ENCODE results near the gene INAFM2.

Gene INAFM2

GRCh38 chr15:40352281-40352901 is 28.9 kb downstream of the INAFM2 start:
- DNase-seq (ENCODE audit: extremely low spot score), result no peak
- ChIA-PET CTCF (interaction anchor here (0.5 to 0.9 kb wide), 2 partner anchors 15 to 77 kb away, joined by 3 to 4 read pairs; no protein-coding TSS in a partner anchor), POLR2A (no interaction called here)
- no peak for TF ChIP-seq L3MBTL2 (conservative IDR thresholded peaks at IDR 0.05)
- no peak for TF ChIP-seq SUZ12 (IDR thresholded peaks at IDR 0.05)
- no peak for TF ChIP-seq FOXA1 (IDR thresholded peaks at IDR 0.05)
- no peak for TF ChIP-seq FOXM1 (IDR thresholded peaks at IDR 0.05; ENCODE audit: borderline replicate concordance)
- TF ChIP-seq SP1 (IDR thresholded peaks at IDR 0.05), result no peak
- TF ChIP-seq TARDBP (IDR thresholded peaks at IDR 0.05), result no peak
- no peak for TF ChIP-seq LEF1 (IDR thresholded peaks at IDR 0.05; ENCODE audit: borderline replicate concordance)
- no peak for TF ChIP-seq NFRKB (IDR thresholded peaks at IDR 0.05)
- TF ChIP-seq ARNT (IDR thresholded peaks at IDR 0.05), result no peak
- no peak for TF ChIP-seq CTBP1 (IDR thresholded peaks at IDR 0.05; ENCODE audit: borderline replicate concordance)
- TF ChIP-seq BHLHE40 (IDR thresholded peaks at IDR 0.05; ENCODE audit: borderline replicate concordance), result no peak
- no peak for TF ChIP-seq ZNF384 (IDR thresholded peaks at IDR 0.05)
- TF ChIP-seq PKNOX1 (IDR thresholded peaks at IDR 0.05), result no peak
- TF ChIP-seq FOXK2 (IDR thresholded peaks at IDR 0.05), result no peak
- TF ChIP-seq HDGF (IDR thresholded peaks at IDR 0.05; ENCODE audit: borderline replicate concordance), result no peak

- ChIA-PET CTCF (interaction anchor here (0.7 kb wide), 1 partner anchor 13 kb away, joined by 3 read pairs; no protein-coding TSS in a partner anchor), POLR2A (no interaction called here)
- TF ChIP-seq FOXM1 (IDR thresholded peaks at IDR 0.05; ENCODE audit: borderline replicate concordance), result no peak
- no peak for TF ChIP-seq HDGF (IDR thresholded peaks at IDR 0.05; ENCODE audit: borderline replicate concordance)
- TF ChIP-seq LEF1 (IDR thresholded peaks at IDR 0.05; ENCODE audit: borderline replicate concordance), result no peak
- TF ChIP-seq CTBP1 (IDR thresholded peaks at IDR 0.05; ENCODE audit: borderline replicate concordance), result no peak
- TF ChIP-seq TARDBP (IDR thresholded peaks at IDR 0.05), result no peak
- no peak for DNase-seq (ENCODE audit: extremely low spot score)
These were observed 30.2 kb downstream of the INAFM2 start for GRCh38 chr15:40353697-40354096.

GRCh38 chr15:40354408-40355171 is 31.1 kb downstream of the INAFM2 start:
- TF ChIP-seq ELF4 (IDR thresholded peaks at IDR 0.05) (no peak), BHLHE40 (IDR thresholded peaks at IDR 0.05; ENCODE audit: borderline replicate concordance) (no peak), HDGF (IDR thresholded peaks at IDR 0.05; ENCODE audit: borderline replicate concordance) (no peak), L3MBTL2 (conservative IDR thresholded peaks at IDR 0.05) (no peak), NFRKB (IDR thresholded peaks at IDR 0.05) (no peak), ARNT (IDR thresholded peaks at IDR 0.05) (no peak), TARDBP (IDR thresholded peaks at IDR 0.05) (no peak), LEF1 (IDR thresholded peaks at IDR 0.05; ENCODE audit: borderline replicate concordance) (no peak), PKNOX1 (IDR thresholded peaks at IDR 0.05) (no peak), SP1 (IDR thresholded peaks at IDR 0.05) (no peak), FOXM1 (IDR thresholded peaks at IDR 0.05; ENCODE audit: borderline replicate concordance) (no peak), CTBP1 (IDR thresholded peaks at IDR 0.05; ENCODE audit: borderline replicate concordance) (no peak), SUZ12 (IDR thresholded peaks at IDR 0.05) (no peak), ZNF384 (IDR thresholded peaks at IDR 0.05) (no peak)
- POLR2A ChIA-PET, result no interaction called here
- CTCF ChIA-PET, result interaction anchor here (0.6 kb wide), 2 partner anchors 32 to 1852 kb away, joined by 3 read pairs; no protein-coding TSS in a partner anchor
- DNase-seq (ENCODE audit: extremely low spot score), result peak; percentile 22

DNA sequence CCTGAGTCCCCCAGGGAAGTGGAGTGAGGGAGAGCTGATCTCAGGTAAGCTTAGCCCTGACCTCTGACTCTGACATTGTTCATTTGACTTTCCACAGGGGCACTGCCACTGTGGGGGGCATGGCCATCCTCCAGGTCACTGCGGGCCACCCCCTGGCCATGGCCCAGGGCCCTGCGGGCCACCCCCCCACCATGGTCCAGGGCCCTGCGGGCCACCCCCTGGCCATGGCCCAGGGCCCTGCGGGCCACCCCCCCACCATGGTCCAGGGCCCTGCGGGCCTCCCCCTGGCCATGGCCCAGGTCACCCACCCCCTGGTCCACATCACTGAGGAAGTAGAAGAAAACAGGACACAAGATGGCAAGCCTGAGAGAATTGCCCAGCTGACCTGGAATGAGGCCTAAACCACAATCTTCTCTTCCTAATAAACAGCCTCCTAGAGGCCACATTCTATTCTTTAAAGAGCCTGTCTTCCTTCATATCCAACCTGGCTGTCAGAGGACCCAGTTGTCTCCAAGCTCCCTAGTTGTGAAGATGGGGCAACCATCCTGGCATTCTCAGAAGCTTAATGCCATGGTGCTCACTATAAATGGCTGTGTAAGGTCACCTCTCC is 32.6 kb downstream of the INAFM2 start:
- CTCF ChIA-PET, result no interaction called here
- POLR2A ChIA-PET, result no interaction called here
- DNase-seq (ENCODE audit: extremely low spot score), result no peak
- TF ChIP-seq TARDBP (IDR thresholded peaks at IDR 0.05) (no peak), LEF1 (IDR thresholded peaks at IDR 0.05; ENCODE audit: borderline replicate concordance) (no peak), SUZ12 (IDR thresholded peaks at IDR 0.05) (no peak)

DNA sequence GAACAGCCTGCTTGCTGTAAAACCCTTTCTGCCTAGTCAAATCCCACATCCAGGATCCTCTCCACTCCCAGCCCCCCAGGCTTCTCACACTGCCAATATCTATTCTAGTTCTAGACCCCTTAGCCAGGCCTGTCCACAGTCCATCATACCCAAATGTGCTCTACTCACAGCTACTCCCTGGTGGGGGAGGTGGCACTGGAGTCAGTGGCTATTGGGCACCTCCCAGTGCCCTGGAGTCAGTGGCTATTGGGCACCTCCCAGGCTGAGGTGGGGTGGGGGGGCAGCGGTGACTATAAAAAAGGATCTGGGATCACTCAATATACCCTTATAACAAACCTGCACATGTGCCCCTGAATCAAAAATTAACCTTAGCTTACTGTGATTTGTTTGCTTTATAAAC is 33.8 kb downstream of the INAFM2 start:
- ChIA-PET POLR2A (interaction anchor here (0.9 to 1.5 kb wide), 3 partner anchors 16 to 48 kb away, joined by 3 to 4 read pairs (median 3); partner anchors contain the start of genes CCDC9B, IVD and KNSTRN), CTCF (interaction anchor here (1.2 to 1.5 kb wide), 2 partner anchors 12 to 78 kb away, joined by 3 to 6 read pairs; no protein-coding TSS in a partner anchor)
- TF ChIP-seq ARNT (IDR thresholded peaks at IDR 0.05), result no peak
- TF ChIP-seq ZNF384 (IDR thresholded peaks at IDR 0.05), result no peak
- no peak for TF ChIP-seq FOXA1 (IDR thresholded peaks at IDR 0.05)
- no peak for TF ChIP-seq PKNOX1 (IDR thresholded peaks at IDR 0.05)
- TF ChIP-seq FOXK2 (IDR thresholded peaks at IDR 0.05), result no peak
- TF ChIP-seq CTBP1 (IDR thresholded peaks at IDR 0.05; ENCODE audit: borderline replicate concordance), result no peak
- TF ChIP-seq SP1 (IDR thresholded peaks at IDR 0.05), result no peak
- TF ChIP-seq ELF4 (IDR thresholded peaks at IDR 0.05), result no peak
- no peak for TF ChIP-seq L3MBTL2 (conservative IDR thresholded peaks at IDR 0.05)
- no peak for TF ChIP-seq LEF1 (IDR thresholded peaks at IDR 0.05; ENCODE audit: borderline replicate concordance)
- no peak for TF ChIP-seq NFRKB (IDR thresholded peaks at IDR 0.05)
- TF ChIP-seq SUZ12 (IDR thresholded peaks at IDR 0.05), result no peak
- no peak for TF ChIP-seq FOXM1 (IDR thresholded peaks at IDR 0.05; ENCODE audit: borderline replicate concordance)
- TF ChIP-seq TARDBP (IDR thresholded peaks at IDR 0.05), result no peak
- TF ChIP-seq HDGF (IDR thresholded peaks at IDR 0.05; ENCODE audit: borderline replicate concordance), result no peak
- no peak for TF ChIP-seq BHLHE40 (IDR thresholded peaks at IDR 0.05; ENCODE audit: borderline replicate concordance)
- DNase-seq (ENCODE audit: extremely low spot score), result no peak

Measured in HEK293T (cell line).